Mesenchymal stem cell (in vitro differentiated cells and primary cell): ENCODE measurements around the gene MISFA.

Source experiments
- DNase-seq: peaks from one replicate; pipeline ENCODE4 v3.0.0-alpha.2; 2013
- H2AFZ ChIP-seq: one replicate; pipeline ENCODE4 v1.6.1; 2013; ENCODE audit warnings: low read depth, mild to moderate bottlenecking, control low read depth, inconsistent platforms, low read length, moderate library complexity
- H2AK5ac ChIP-seq: 2 replicates; pipeline ENCODE4 v1.6.1; 2013; ENCODE audit warnings: low read length, moderate library complexity, mild to moderate bottlenecking, inconsistent platforms; ENCODE audit not compliant: severe bottlenecking
- H2BK120ac ChIP-seq: one replicate; pipeline ENCODE4 v1.6.1; 2013; ENCODE audit warnings: low read depth, mild to moderate bottlenecking, inconsistent platforms, low read length, moderate library complexity
- H2BK12ac ChIP-seq, 2 experiments: one replicate each; pipeline ENCODE4 v1.6.1; 2013; ENCODE audit warnings: inconsistent platforms in 2 of 2, low read length in 2 of 2, mild to moderate bottlenecking in 2 of 2, moderate library complexity in 2 of 2, control low read depth in 1 of 2
- H2BK15ac ChIP-seq: one replicate; pipeline ENCODE4 v1.6.1; 2013; ENCODE audit warnings: mild to moderate bottlenecking, low read depth, inconsistent platforms; ENCODE audit not compliant: poor library complexity, severe bottlenecking
- H2BK5ac ChIP-seq: 2 replicates; pipeline ENCODE4 v1.6.1; 2013; ENCODE audit warnings: low read depth, mild to moderate bottlenecking, low read length, control low read depth, inconsistent platforms; ENCODE audit not compliant: poor library complexity, severe bottlenecking
- H3K14ac ChIP-seq, 2 experiments: one replicate each; pipeline ENCODE4 v1.6.1; 2013; ENCODE audit warnings: inconsistent platforms in 2 of 2, low read length in 2 of 2, control low read depth in 1 of 2, mild to moderate bottlenecking in 1 of 2, moderate library complexity in 1 of 2
- H3K18ac ChIP-seq, 2 experiments: one replicate each; pipeline ENCODE4 v1.6.1; 2013; ENCODE audit warnings: inconsistent platforms in 2 of 2, low read length in 2 of 2, control low read depth in 1 of 2, low read depth in 1 of 2, mild to moderate bottlenecking in 1 of 2
- H3K23ac ChIP-seq, 2 experiments: one replicate each; pipeline ENCODE4 v1.6.1; 2013; ENCODE audit warnings: inconsistent platforms in 2 of 2, low read length in 2 of 2, mild to moderate bottlenecking in 2 of 2, moderate library complexity in 2 of 2, control low read depth in 1 of 2
- H3K27ac ChIP-seq: 2 replicates; pipeline ENCODE4 v1.5.1; 2013; ENCODE audit warnings: mild to moderate bottlenecking, moderate library complexity, low read length, control low read depth, inconsistent platforms; ENCODE audit not compliant: poor library complexity, severe bottlenecking
- H3K27me3 ChIP-seq, 2 experiments: 2 replicates each; pipeline versions ENCODE4 v1.6.1 to v1.7.0; 2013; ENCODE audit warnings: low read length in 2 of 2, mild to moderate bottlenecking in 2 of 2, moderate library complexity in 2 of 2, control low read depth in 1 of 2, inconsistent platforms in 1 of 2; ENCODE audit not compliant: control insufficient read depth in 1 of 2, insufficient read depth in 1 of 2
- H3K36me3 ChIP-seq, 2 experiments: 2 replicates each; pipeline versions ENCODE4 v1.6.1 to v1.7.0; 2013; ENCODE audit warnings: low read length in 2 of 2, control low read depth in 1 of 2, inconsistent platforms in 1 of 2, low read depth in 1 of 2, mild to moderate bottlenecking in 1 of 2; ENCODE audit not compliant: insufficient read depth in 2 of 2, control insufficient read depth in 1 of 2
- H3K4ac ChIP-seq, 2 experiments: one replicate each; pipeline ENCODE4 v1.6.1; 2013; ENCODE audit warnings: inconsistent platforms in 2 of 2, low read length in 2 of 2, mild to moderate bottlenecking in 2 of 2, moderate library complexity in 2 of 2, control low read depth in 1 of 2, low read depth in 1 of 2
- H3K4me1 ChIP-seq: 2 replicates; pipeline ENCODE4 v1.6.1; 2013; ENCODE audit warnings: low read depth, low read length, control low read depth; ENCODE audit not compliant: control insufficient read depth, insufficient read depth
- H3K4me2 ChIP-seq: 2 replicates; pipeline ENCODE4 v1.6.1; 2013; ENCODE audit warnings: low read length, mild to moderate bottlenecking, inconsistent platforms; ENCODE audit not compliant: poor library complexity, severe bottlenecking
- H3K4me3 ChIP-seq, 2 experiments: 2 replicates each; pipeline versions ENCODE4 v1.5.1 to v1.7.0; 2013; ENCODE audit warnings: low read length in 2 of 2, mild to moderate bottlenecking in 2 of 2, control low read depth in 1 of 2, low read depth in 1 of 2; ENCODE audit not compliant: insufficient read depth in 1 of 2
- H3K79me1 ChIP-seq: replicated peaks from 2 replicates; pipeline ENCODE4 v1.6.1; 2013; ENCODE audit warnings: mild to moderate bottlenecking, control low read depth, low read length, inconsistent platforms; ENCODE audit not compliant: poor library complexity, severe bottlenecking
- H3K9ac ChIP-seq: 2 replicates; pipeline ENCODE4 v1.7.0; 2013; ENCODE audit warnings: mild to moderate bottlenecking, low read length, moderate library complexity
- H3K9me3 ChIP-seq: 2 replicates; pipeline ENCODE4 v1.7.0; 2013; ENCODE audit warnings: mild to moderate bottlenecking, low read length; ENCODE audit not compliant: control insufficient read depth
- H4K8ac ChIP-seq: one replicate; pipeline ENCODE4 v1.6.1; 2013; ENCODE audit warnings: inconsistent platforms, mild to moderate bottlenecking, low read length, moderate library complexity
- H4K91ac ChIP-seq: one replicate; pipeline ENCODE4 v1.6.1; 2013; ENCODE audit warnings: mild to moderate bottlenecking, low read length, inconsistent platforms
- WGBS: methylation state at CpG from one replicate; pipeline ENCODE4 v1.1.7; 2013; ENCODE audit warnings: mixed read lengths; 5-methylcytosine and 5-hydroxymethylcytosine counted together

MISFA gene

GRCh38 chr11:18594999-18595749 lies 4.4 kb upstream of the MISFA start:
- Histone ChIP-seq H3K4me1 (peaks cover 4% of the 10 kb centered on the region), H3K4me3 (no peak overlapping the region), H3K4ac (no peak overlapping the region), H3K27ac (no peak overlapping the region), H3K9ac (peak overlapping the region; percentile 38), H3K27me3 (no peaks in the 10 kb centered on the region), H3K79me1 (peaks cover 51% of the 10 kb centered on the region), H2AFZ (no peak overlapping the region), H3K36me3 (peaks cover 15 to 16% of the 10 kb centered on the region in 2 experiments), H2BK120ac (no peak overlapping the region), H2BK5ac (no peak overlapping the region), H3K4me2 (no peak overlapping the region), H3K18ac (no peak overlapping the region), H3K9me3 (no peaks in the 10 kb centered on the region), H4K8ac (no peak overlapping the region), H2BK15ac (no peak overlapping the region), H4K91ac (peak overlapping the region; percentile 27), H3K14ac (no peak overlapping the region), H2BK12ac (no peak overlapping the region), H3K23ac (no peak overlapping the region), H2AK5ac (no peak overlapping the region)
- no peak for DNase-seq
- WGBS, result 70% methylated on average over 5 of the region's 5 CpGs

GRCh38 chr11:18600915-18601569 lies 1.5 kb downstream of the MISFA start:
- no peak overlapping the region for H3K9ac ChIP-seq
- H3K14ac ChIP-seq, result no peak overlapping the region
- H2BK120ac ChIP-seq, result no peak overlapping the region
- no peak overlapping the region for H3K4me2 ChIP-seq
- H3K4me3 ChIP-seq, result no peak overlapping the region
- no peak overlapping the region for H2AK5ac ChIP-seq
- no peak overlapping the region for H2BK15ac ChIP-seq
- H3K4ac ChIP-seq, result no peak overlapping the region
- no peak overlapping the region for H3K23ac ChIP-seq
- DNase-seq, result no peak
- H2AFZ ChIP-seq, result no peak overlapping the region
- no peak overlapping the region for H2BK12ac ChIP-seq
- 97% methylated on average over 4 of the region's 4 CpGs for WGBS
- no peak overlapping the region for H4K8ac ChIP-seq
- H3K79me1 ChIP-seq, result peaks cover 27% of the 10 kb centered on the region
- no peaks in the 10 kb centered on the region for H3K27me3 ChIP-seq
- H3K18ac ChIP-seq, result peak overlapping the region in 1 of 2 experiments; percentile 19
- peaks cover 16 to 24% of the 10 kb centered on the region in 2 experiments for H3K36me3 ChIP-seq
- no peaks in the 10 kb centered on the region for H3K9me3 ChIP-seq
- H3K4me1 ChIP-seq, result no peaks in the 10 kb centered on the region
- H2BK5ac ChIP-seq, result no peak overlapping the region
- no peak overlapping the region for H4K91ac ChIP-seq
- no peak overlapping the region for H3K27ac ChIP-seq

- no peak overlapping the region for H3K4me3 ChIP-seq
- H2BK12ac ChIP-seq, result no peak overlapping the region
- no peak overlapping the region for H2AFZ ChIP-seq
- H2BK5ac ChIP-seq, result no peak overlapping the region
- no peak overlapping the region for H3K4me2 ChIP-seq
- H3K36me3 ChIP-seq, result peaks cover 22 to 69% of the 10 kb centered on the region in 2 experiments
- no peak overlapping the region for H3K23ac ChIP-seq
- H3K4ac ChIP-seq, result no peak overlapping the region
- no peak overlapping the region for H4K91ac ChIP-seq
- H3K9me3 ChIP-seq, result no peaks in the 10 kb centered on the region
- no peak overlapping the region for H4K8ac ChIP-seq
- no peak for DNase-seq
- peaks cover 13% of the 10 kb centered on the region for H3K79me1 ChIP-seq
- no peak overlapping the region for H3K9ac ChIP-seq
- no peaks in the 10 kb centered on the region for H3K27me3 ChIP-seq
- H3K4me1 ChIP-seq, result no peaks in the 10 kb centered on the region
- no peak overlapping the region for H2BK120ac ChIP-seq
- 49% methylated on average over 2 of the region's 3 CpGs for WGBS
- H2BK15ac ChIP-seq, result no peak overlapping the region
- H3K27ac ChIP-seq, result no peak overlapping the region
- no peak overlapping the region for H3K14ac ChIP-seq
- no peak overlapping the region for H2AK5ac ChIP-seq
- no peak overlapping the region for H3K18ac ChIP-seq
These were observed 8.8 kb downstream of the MISFA start for GRCh38 chr11:18608376-18608775.

GRCh38 chr11:18611196-18611595 lies 11.6 kb downstream of the MISFA start:
- H3K27me3 ChIP-seq, result no peaks in the 10 kb centered on the region
- H3K23ac ChIP-seq, result no peak overlapping the region
- no peak overlapping the region for H2AK5ac ChIP-seq
- no peak overlapping the region for H3K4me2 ChIP-seq
- no peak overlapping the region for H2BK15ac ChIP-seq
- peak overlapping the region; percentile 22 for H3K9ac ChIP-seq
- no peak overlapping the region for H2BK120ac ChIP-seq
- H3K36me3 ChIP-seq, result peaks cover 22 to 82% of the 10 kb centered on the region in 2 experiments
- no peak overlapping the region for H3K27ac ChIP-seq
- no peak overlapping the region for H2BK5ac ChIP-seq
- H2BK12ac ChIP-seq, result no peak overlapping the region
- no CpG with 5 or more reads among the region's 2 CpGs for WGBS
- H3K4me3 ChIP-seq, result no peak overlapping the region
- no peak for DNase-seq
- H3K79me1 ChIP-seq, result peaks cover 25% of the 10 kb centered on the region
- H3K4me1 ChIP-seq, result peaks cover 2% of the 10 kb centered on the region
- H4K8ac ChIP-seq, result no peak overlapping the region
- H3K14ac ChIP-seq, result no peak overlapping the region
- H3K9me3 ChIP-seq, result no peaks in the 10 kb centered on the region
- no peak overlapping the region for H2AFZ ChIP-seq
- H4K91ac ChIP-seq, result no peak overlapping the region
- H3K4ac ChIP-seq, result no peak overlapping the region
- no peak overlapping the region for H3K18ac ChIP-seq
